KOPT-K1 (cell line): ENCODE results near the gene CEP170B.
"Not testable (repeated sequence)": the region's sequence is repeated elsewhere in the genome, so short reads cannot be mapped to it uniquely, and the experiment has no call there.

Source experiments
- H3K27ac ChIP-seq: fragments of 200-600 bp; sonication (generic); 2 replicates; pipeline ENCODE4 v1.5.1; 2016; ENCODE audit warnings: antibody characterized with exemption, mild to moderate bottlenecking, low read depth, low read length; ENCODE audit not compliant: poor library complexity, severe bottlenecking
- H3K36me3 ChIP-seq: fragments of 200-600 bp; sonication (generic); 2 replicates; pipeline ENCODE4 v1.5.1; 2017; ENCODE audit warnings: antibody characterized with exemption, mild to moderate bottlenecking, low read length, moderate library complexity; ENCODE audit not compliant: insufficient read depth
- H3K9me3 ChIP-seq: fragments of 200-600 bp; sonication (generic); 2 replicates; pipeline ENCODE4 v1.5.1; 2017; ENCODE audit warnings: antibody characterized with exemption, low read length, mild to moderate bottlenecking; ENCODE audit not compliant: insufficient read depth, poor library complexity, severe bottlenecking

The CEP170B gene

GRCh38 chr14:104887623-104888488 lies 22.8 kb downstream of the CEP170B start:
- no peaks in the 10 kb centered on the region for H3K9me3 ChIP-seq
- no peaks in the 10 kb centered on the region for H3K36me3 ChIP-seq
- H3K27ac ChIP-seq: no peak overlapping the region

- H3K9me3 ChIP-seq: no peaks in the 10 kb centered on the region
- H3K27ac ChIP-seq: no peak overlapping the region
- no peaks in the 10 kb centered on the region for H3K36me3 ChIP-seq
Observed at GRCh38 chr14:104888489-104889374, 23.7 kb downstream of the CEP170B start.

GRCh38 chr14:104889375-104889757 lies 24.3 kb downstream of the CEP170B start:
- H3K9me3 ChIP-seq: no peaks in the 10 kb centered on the region
- no peak overlapping the region for H3K27ac ChIP-seq
- H3K36me3 ChIP-seq: no peaks in the 10 kb centered on the region

- H3K9me3 ChIP-seq, H3K36me3 ChIP-seq, H3K27ac ChIP-seq: not testable (repeated sequence)
Observed at GRCh38 chr14:104890292-104890691, 25.2 kb downstream of the CEP170B start.

- H3K36me3 ChIP-seq: no peaks in the 10 kb centered on the region
- H3K9me3 ChIP-seq: no peaks in the 10 kb centered on the region
- H3K27ac ChIP-seq: no peak overlapping the region
Observed at GRCh38 chr14:104891121-104891551, 26.1 kb downstream of the CEP170B start.

- Histone ChIP-seq H3K36me3 (no peaks in the 10 kb centered on the region), H3K9me3 (no peaks in the 10 kb centered on the region), H3K27ac (no peak overlapping the region)
Observed at GRCh38 chr14:104891664-104892530, 26.8 kb downstream of the CEP170B start.

- Histone ChIP-seq H3K9me3 (no peaks in the 10 kb centered on the region), H3K27ac (no peak overlapping the region)
Observed at GRCh38 chr14:104892531-104893434, 27.7 kb downstream of the CEP170B start.

GRCh38 chr14:104893435-104894207 lies 28.6 kb downstream of the CEP170B start:
- Histone ChIP-seq H3K9me3 (no peaks in the 10 kb centered on the region), H3K36me3 (no peaks in the 10 kb centered on the region), H3K27ac (no peak overlapping the region)

More at GRCh38 chr14:104892531-104893434, 27.7 kb downstream of the CEP170B start:
- no peaks in the 10 kb centered on the region for H3K36me3 ChIP-seq

GRCh38 chr14:104894331-104895206 lies 29.5 kb downstream of the CEP170B start:
- Histone ChIP-seq H3K36me3 (no peaks in the 10 kb centered on the region), H3K27ac (no peak overlapping the region)

GRCh38 chr14:104895207-104895785 lies 30.2 kb downstream of the CEP170B start:
- H3K9me3 ChIP-seq: no peaks in the 10 kb centered on the region
- no peak overlapping the region for H3K27ac ChIP-seq
- no peaks in the 10 kb centered on the region for H3K36me3 ChIP-seq

More at GRCh38 chr14:104894331-104895206, 29.5 kb downstream of the CEP170B start:
- no peaks in the 10 kb centered on the region for H3K9me3 ChIP-seq

- H3K36me3 ChIP-seq: no peaks in the 10 kb centered on the region
- H3K9me3 ChIP-seq: no peaks in the 10 kb centered on the region
- no peak overlapping the region for H3K27ac ChIP-seq
Observed at GRCh38 chr14:104895786-104896661, 31.0 kb downstream of the CEP170B start.
